H1 (cell line): Measurements from ENCODE around the gene KDM6B. TPM values are rescaled to one million over a fixed set of nuclear protein-coding genes. Genes with fewer than 3 reads are reported as not detected.

Experiments
- TAF7 ChIP-seq: optimal IDR thresholded peaks from 2 replicates; pipeline ENCODE3; 2011; ENCODE audit warnings: low read depth, mild to moderate bottlenecking, inconsistent platforms, low read length, moderate library complexity, borderline replicate concordance
- polyA plus RNA-seq, 7 experiments: library from polyadenylated mRNA; depleted of rRNA in 3 of 7; stranded (reverse) in 5 of 7; unstranded in 2 of 7; fragments of >200 nt in 5 of 7; fragments of 200-250 nt in 2 of 7; gene quantifications; 1 replicate in 5 of 7; 2 replicates in 1 of 7; 4 replicates in 1 of 7; pipeline versions ENCODE4 v1.2.1 to v1.2.3, GENCODE V29; 2011 to 2013; ENCODE audit warnings: missing spikeins in 2 of 7, mixed read lengths in 2 of 7
- total RNA-seq: library from RNA; stranded (reverse); fragmentation: NEBNext Ultra II Directional; extraction: Animal tissue kit (Norgen Biotek cat#: 25700); gene quantifications from 2 replicates; pipeline ENCODE4 v1.2.1, GENCODE V29; 2021

The KDM6B gene
- total and polyA plus RNA-seq, 2 of the 8 experiments (the other 6 are each of a cell fraction or from before 2014, with no cell fraction given), result 0.48 to 3.7 TPM

GRCh38 chr17:7882068-7882467, 48.1 kb downstream of the KDM6B start (continued):
- no peak for TF ChIP-seq TAF7
